WERI-Rb-1 (cell line): ENCODE data around the gene IGSF8.

Source experiments
- DNase-seq: peaks from one replicate; pipeline ENCODE4 v3.0.0-alpha.2; 2020
- H3K27ac ChIP-seq: fragments of 250-450 bp; sonication (Bioruptor Pico); 2 replicates; pipeline ENCODE4 v1.5.1; 2020; ENCODE audit warnings: mild to moderate bottlenecking, moderate library complexity
- H3K27me3 ChIP-seq: fragments of 250-450 bp; sonication (Bioruptor Pico); 2 replicates; pipeline ENCODE4 v1.5.1; 2021; ENCODE audit warnings: mild to moderate bottlenecking, low read depth, moderate library complexity; ENCODE audit not compliant: insufficient read depth, severe bottlenecking
- H3K36me3 ChIP-seq: fragments of 250-450 bp; sonication (Bioruptor Pico); 2 replicates; pipeline ENCODE4 v1.5.1; 2020; ENCODE audit warnings: mild to moderate bottlenecking, moderate library complexity
- H3K4me3 ChIP-seq: 2 replicates; pipeline ENCODE4 v1.5.1; 2011; ENCODE audit warnings: low read depth, mild to moderate bottlenecking, control low read depth, low read length
- H3K9me3 ChIP-seq: fragments of 250-450 bp; sonication (Bioruptor Pico); 2 replicates; pipeline ENCODE4 v1.5.1; 2021; ENCODE audit warnings: mild to moderate bottlenecking, moderate library complexity; ENCODE audit not compliant: severe bottlenecking
- CTCF ChIP-seq: IDR thresholded peaks from 2 replicates; pipeline ENCODE4 v1.5.1; 2011; ENCODE audit warnings: low read depth, mild to moderate bottlenecking, control low read depth, inconsistent platforms, low read length

Gene IGSF8

GRCh38 chr1:160082487-160082886, 15.9 kb downstream of the IGSF8 start:
- no peak for DNase-seq
- H3K27ac ChIP-seq, result no peak overlapping the region
- no peak overlapping the region for H3K4me3 ChIP-seq
- TF ChIP-seq CTCF, result no peak
- H3K27me3 ChIP-seq, result peaks cover 74% of the 10 kb centered on the region
- H3K36me3 ChIP-seq, result no peaks in the 10 kb centered on the region
- no peaks in the 10 kb centered on the region for H3K9me3 ChIP-seq

GRCh38 chr1:160081261-160081936, 17.0 kb downstream of the IGSF8 start, which contains the start of gene KCNJ9:
TSS of gene KCNJ9 (plus strand) at chr1:160081538. CDS start at chr1:160084031, 2,493 bp downstream.
- TF ChIP-seq CTCF, result no peak
- Histone ChIP-seq H3K36me3 (no peaks in the 10 kb centered on the region), H3K9me3 (no peaks in the 10 kb centered on the region), H3K27me3 (peaks cover 74% of the 10 kb centered on the region), H3K27ac (no peak within 1 kb of the TSS), H3K4me3 (no peak within 1 kb of the TSS)
- DNase-seq, result no peak

- DNase-seq, result no peak
- Histone ChIP-seq H3K27me3 (peaks cover 74% of the 10 kb centered on the region), H3K9me3 (no peaks in the 10 kb centered on the region), H3K36me3 (no peaks in the 10 kb centered on the region), H3K4me3 (no peak overlapping the region), H3K27ac (no peak overlapping the region)
- TF ChIP-seq CTCF, result no peak
Observed at GRCh38 chr1:160080381-160081100, 17.9 kb downstream of the IGSF8 start.

- no peak for DNase-seq
- H3K27me3 ChIP-seq, result peaks cover 68% of the 10 kb centered on the region
- H3K4me3 ChIP-seq, result no peak overlapping the region
- no peak overlapping the region for H3K27ac ChIP-seq
- no peaks in the 10 kb centered on the region for H3K9me3 ChIP-seq
- H3K36me3 ChIP-seq, result no peaks in the 10 kb centered on the region
- TF ChIP-seq CTCF, result no peak
Observed at GRCh38 chr1:160079448-160079847, 19.0 kb downstream of the IGSF8 start.

- Histone ChIP-seq H3K27me3 (peaks cover 64% of the 10 kb centered on the region), H3K4me3 (no peak overlapping the region), H3K27ac (no peak overlapping the region), H3K36me3 (no peaks in the 10 kb centered on the region), H3K9me3 (no peaks in the 10 kb centered on the region)
- TF ChIP-seq CTCF, result peak; percentile 98
- peak; percentile 77 for DNase-seq
Observed at GRCh38 chr1:160078512-160079195, 19.8 kb downstream of the IGSF8 start.
